Mammary epithelial cell (primary cell): ENCODE measurements around the gene SLC25A21.

Source experiments
- CTCF ChIP-seq, 2 donors: IDR thresholded peaks in 1 of 2; conservative IDR thresholded peaks in 1 of 2; 2 replicates each; pipeline ENCODE4 v1.5.1; 2011 to 2012; ENCODE audit warnings: inconsistent platforms in 2 of 2, low read length in 2 of 2, mild to moderate bottlenecking in 2 of 2, control low read depth in 1 of 2, low read depth in 1 of 2; ENCODE audit not compliant: insufficient read depth in 1 of 2; ENCODE audit errors: extremely low read depth in 1 of 2
- EZH2 ChIP-seq: IDR thresholded peaks from 2 replicates; pipeline ENCODE4 v1.6.1; 2012; ENCODE audit warnings: low read length, inconsistent platforms, borderline replicate concordance

- no peak for TF ChIP-seq CTCF (conservative IDR thresholded peaks at IDR 0.05 in 1 of 2, IDR thresholded peaks at IDR 0.05 in 1 of 2; ENCODE audit: extremely low read depth in 1 of 2, insufficient read depth in 1 of 2, low read depth in 1 of 2, low read length in 2 of 2)
- TF ChIP-seq EZH2: no peak
Observed at GRCh38 chr14:36656687-36657398, 515.6 kb downstream of the SLC25A21 start.
